PC-3 (cell line): ENCODE data around the gene ADGRD1. TPM values are rescaled to one million over a fixed set of nuclear protein-coding genes. Genes with fewer than 3 reads are reported as not detected.

Source experiments
- ATAC-seq: fragments of 200-7000 bp; cut with Tn5 transposase; 2 replicates; pipeline ENCODE4 v1.9.1; 2020; ENCODE audit warnings: mild to moderate bottlenecking, moderate library complexity
- BruUV-seq: library from RNA; stranded (reverse); fragments of 400-500 nt; replicated peaks from 2 replicates; lab custom pipeline; 2021; lab: Mats Ljungman, UMichigan
- CTCF ChIA-PET: fragments of 300-600 bp; sonication (Branson Sonifier 250); formaldehyde crosslinking; loops from one replicate; lab custom pipeline; 2022; ENCODE audit warnings: antibody characterized with exemption; lab: Charles Lee
- POLR2A ChIA-PET: fragments of 300-600 bp; sonication (Branson Sonifier 250); formaldehyde crosslinking; loops from one replicate; lab custom pipeline; 2022; ENCODE audit warnings: antibody characterized with exemption; ENCODE audit not compliant: unreplicated experiment; lab: Charles Lee
- DNase-seq: peaks from one replicate; pipeline ENCODE4 v3.0.0-alpha.2; 2015
- H2AFZ ChIP-seq: fragments of 300-600 bp; sonication (generic); 2 replicates; pipeline ENCODE4 v1.6.0; 2016; ENCODE audit warnings: antibody characterized with exemption, low read length
- H3F3A ChIP-seq: fragments of 300-600 bp; sonication (generic); one replicate; pipeline ENCODE4 v1.6.0; 2017; ENCODE audit warnings: antibody characterized with exemption, low read length, control low read depth, mild to moderate bottlenecking; ENCODE audit not compliant: unreplicated experiment
- H3K27ac ChIP-seq: fragments of 300-600 bp; sonication (generic); 2 replicates; pipeline ENCODE4 v1.5.1; 2016; ENCODE audit warnings: mild to moderate bottlenecking, low read length
- H3K27me3 ChIP-seq: fragments of 300-600 bp; sonication (generic); 2 replicates; pipeline ENCODE4 v1.6.1; 2016; ENCODE audit warnings: low read length, mixed read lengths
- H3K36me3 ChIP-seq: fragments of 300-600 bp; sonication (generic); 2 replicates; pipeline ENCODE4 v1.6.1; 2016; ENCODE audit warnings: low read depth, mixed run types, low read length, mixed read lengths
- H3K4me1 ChIP-seq: fragments of 300-600 bp; sonication (generic); 2 replicates; pipeline ENCODE4 v1.5.1; 2016; ENCODE audit warnings: low read length; ENCODE audit not compliant: insufficient read depth
- H3K4me2 ChIP-seq: fragments of 300-600 bp; sonication (generic); 2 replicates; pipeline ENCODE4 v1.6.0; 2016; ENCODE audit warnings: low read length
- H3K4me3 ChIP-seq: fragments of 300-600 bp; sonication (generic); 2 replicates; pipeline ENCODE4 v1.5.1; 2016; ENCODE audit warnings: mild to moderate bottlenecking, low read length, mixed read lengths
- H3K79me2 ChIP-seq: fragments of 300-600 bp; sonication (generic); 2 replicates; pipeline ENCODE4 v1.6.1; 2017; ENCODE audit warnings: low read length, mixed read lengths
- H3K9ac ChIP-seq: fragments of 300-600 bp; sonication (generic); 2 replicates; pipeline ENCODE4 v1.6.0; 2016; ENCODE audit warnings: mild to moderate bottlenecking, low read length
- H3K9me2 ChIP-seq: fragments of 300-600 bp; sonication (generic); replicated peaks from 2 replicates; pipeline ENCODE4 v1.6.1; 2016; ENCODE audit warnings: mixed run types, low read length, mixed read lengths
- H3K9me3 ChIP-seq: fragments of 300-600 bp; sonication (generic); 2 replicates; pipeline ENCODE4 v1.6.1; 2016; ENCODE audit warnings: low read length, mixed read lengths
- H4K20me1 ChIP-seq: fragments of 300-600 bp; sonication (generic); 2 replicates; pipeline ENCODE4 v1.6.1; 2016; ENCODE audit warnings: low read length, mixed read lengths
- CTCF ChIP-seq: fragments of 300-600 bp; sonication (generic); conservative IDR thresholded peaks from 2 replicates; pipeline ENCODE4 v1.5.1; 2017; ENCODE audit warnings: antibody characterized with exemption, low read depth, mild to moderate bottlenecking, low read length
- EZH2 ChIP-seq: fragments of 300-600 bp; sonication (generic); IDR thresholded peaks from one replicate; pipeline ENCODE4 v1.6.1; 2017; ENCODE audit warnings: antibody characterized with exemption, mild to moderate bottlenecking, low read length; ENCODE audit not compliant: unreplicated experiment
- EZH2phosphoT487 ChIP-seq: fragments of 300-600 bp; sonication (generic); IDR thresholded peaks from 2 replicates; pipeline ENCODE4 v1.6.1; 2018; ENCODE audit warnings: mild to moderate bottlenecking, antibody characterized with exemption, low read length, borderline replicate concordance
- intact Hi-C: fragments of 100-400 bp; cut with micrococcal nuclease; formaldehyde crosslinking; loops from 2 replicates; pipeline ENCODE4 v1.9.0; 2023
- total RNA-seq: library from RNA; depleted of rRNA; stranded (reverse); fragments of >200 nt; gene quantifications from 2 replicates; pipeline ENCODE4 v1.2.3, GENCODE V29; 2014

The ADGRD1 gene
- total RNA-seq, 1 experiment from 2014 or later = 0.18 TPM

- Histone ChIP-seq H3K9me2 (no peaks in the 10 kb centered on the region), H3K27ac (no peak overlapping the region), H3K9ac (no peak overlapping the region), H2AFZ (no peak overlapping the region), H3K4me3 (no peak overlapping the region), H3K9me3 (no peaks in the 10 kb centered on the region), H3K4me1 (no peaks in the 10 kb centered on the region), H3K4me2 (no peak overlapping the region), H3F3A (no peaks in the 10 kb centered on the region), H3K79me2 (no peaks in the 10 kb centered on the region), H3K27me3 (peaks cover 59% of the 10 kb centered on the region), H3K36me3 (no peaks in the 10 kb centered on the region), H4K20me1 (no peaks in the 10 kb centered on the region)
- BruUV-seq = no TSS peak
- ATAC-seq = no peak; the same call in 1 of the 2 replicates
- TF ChIP-seq EZH2 (no peak), CTCF (no peak), EZH2phosphoT487 (no peak)
- CTCF ChIA-PET = no interaction called here
- no peak for DNase-seq
- intact Hi-C loops = no loop called here
- POLR2A ChIA-PET = no interaction called here
These were observed 87.7 kb downstream of the ADGRD1 start for GRCh38 chr12:131041216-131041967.

- intact Hi-C loops = no loop called here
- no peaks in the 10 kb centered on the region for H3K36me3 ChIP-seq
- DNase-seq (no peak), ATAC-seq (no peak)
- H3K27ac ChIP-seq = no peak overlapping the region
- no TSS peak for BruUV-seq
- no peaks in the 10 kb centered on the region for H3K9me2 ChIP-seq
- H3K4me1 ChIP-seq = no peaks in the 10 kb centered on the region
- CTCF ChIA-PET = no interaction called here
- H3K79me2 ChIP-seq = no peaks in the 10 kb centered on the region
- POLR2A ChIA-PET = no interaction called here
- H4K20me1 ChIP-seq = no peaks in the 10 kb centered on the region
- peaks cover 59% of the 10 kb centered on the region for H3K27me3 ChIP-seq
- no peaks in the 10 kb centered on the region for H3F3A ChIP-seq
- H3K4me3 ChIP-seq = no peak overlapping the region
- H2AFZ ChIP-seq = no peak overlapping the region
- TF ChIP-seq EZH2phosphoT487 = no peak
- TF ChIP-seq EZH2 = no peak
- no peak for TF ChIP-seq CTCF
- no peak overlapping the region for H3K9ac ChIP-seq
- no peaks in the 10 kb centered on the region for H3K9me3 ChIP-seq
- no peak overlapping the region for H3K4me2 ChIP-seq
These were observed 88.5 kb downstream of the ADGRD1 start for GRCh38 chr12:131041968-131042833.
